G401.6 (cell line): Measurements from ENCODE around the gene ARHGAP28.

ENCODE experiments used
- FAIRE-seq: peaks from 2 replicates; lab custom pipeline; 2012; peaks lifted over from hg19 to GRCh38; lab: Jason Lieb, UNC

Gene ARHGAP28

DNA sequence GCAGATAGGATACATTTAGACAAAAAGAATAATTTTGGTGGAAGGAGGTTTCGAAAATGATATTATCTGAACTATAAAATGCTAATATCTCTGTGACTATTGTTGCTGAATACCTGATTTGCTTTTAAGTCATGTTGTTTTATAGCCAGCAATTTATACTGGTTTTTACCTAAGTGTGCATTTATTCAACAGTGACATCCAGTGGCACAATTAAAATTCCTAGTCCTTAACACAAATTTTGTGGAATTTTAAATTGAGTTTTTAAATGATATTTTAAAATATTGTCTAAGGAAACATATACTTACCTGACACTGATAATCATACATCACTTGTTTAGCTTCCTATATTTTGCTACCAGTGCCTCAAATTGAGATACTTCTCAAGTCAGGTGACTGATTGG lies 144.8 kb downstream of the ARHGAP28 start:
- FAIRE-seq, result no peak

DNA sequence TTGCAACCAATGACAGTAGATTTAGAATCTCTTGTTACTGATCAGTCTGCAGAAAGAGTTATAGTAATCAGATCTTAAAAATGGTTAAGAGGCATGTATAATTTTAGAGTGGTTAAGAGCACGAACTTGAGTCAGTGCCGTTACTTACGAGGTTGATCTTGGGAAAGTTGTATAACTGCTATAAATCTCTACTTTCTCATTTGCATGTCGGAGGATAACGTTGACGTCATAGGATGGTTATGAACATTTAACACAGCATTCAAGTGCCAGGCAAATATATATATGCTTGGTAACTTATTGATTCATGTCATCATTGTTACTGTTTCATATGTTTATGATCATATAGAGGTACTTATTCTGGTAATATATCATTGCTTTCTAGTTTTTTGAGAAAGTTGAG lies 146.2 kb downstream of the ARHGAP28 start:
- FAIRE-seq, result no peak

DNA sequence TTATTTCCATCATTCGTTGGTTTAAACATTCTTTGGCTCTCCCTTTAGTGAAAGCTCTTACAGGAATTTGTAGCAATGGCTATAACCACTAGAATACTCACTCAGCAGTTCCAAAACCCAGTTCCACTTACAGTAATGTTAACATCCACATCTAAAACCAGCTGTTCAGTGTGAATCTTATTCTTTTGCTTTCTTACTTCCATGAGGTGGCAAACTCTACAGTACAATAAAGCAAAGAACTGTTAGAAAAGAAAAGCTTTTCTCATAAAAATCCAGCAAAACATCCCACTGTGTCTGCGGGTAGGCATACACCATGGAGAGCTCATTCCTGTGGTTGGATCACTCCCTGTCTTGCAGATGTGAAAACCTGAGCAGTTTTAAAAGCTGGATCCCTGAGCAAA lies 147.1 kb downstream of the ARHGAP28 start:
- FAIRE-seq, result no peak

GRCh38 chr18:6877288-6877687 lies 147.8 kb downstream of the ARHGAP28 start:
- no peak for FAIRE-seq

- no peak for FAIRE-seq
These were observed 149.2 kb downstream of the ARHGAP28 start for GRCh38 chr18:6878556-6879297.

GRCh38 chr18:6879508-6880195 lies 150.1 kb downstream of the ARHGAP28 start:
- no peak for FAIRE-seq

- FAIRE-seq, result no peak
These were observed 151.7 kb downstream of the ARHGAP28 start for GRCh38 chr18:6881034-6881820.

DNA sequence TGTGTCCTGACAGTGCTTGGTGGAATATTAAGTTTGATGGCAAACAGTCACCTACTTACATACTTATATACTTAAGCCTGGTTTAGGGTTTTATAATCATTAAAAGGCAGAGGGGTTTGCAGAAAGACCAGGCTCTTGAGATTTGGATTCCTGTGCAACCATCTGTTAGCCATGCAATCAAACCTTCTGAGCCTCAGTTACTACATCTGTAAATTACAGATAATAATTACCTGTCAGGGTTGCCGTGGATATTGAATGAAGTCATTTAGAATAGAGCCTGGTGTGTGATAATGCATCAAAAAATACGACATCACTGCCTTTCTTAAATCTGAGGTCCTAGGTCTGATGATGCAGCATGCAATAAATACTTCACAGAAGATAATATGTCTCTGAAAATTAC lies 152.9 kb downstream of the ARHGAP28 start:
- FAIRE-seq, result no peak

DNA sequence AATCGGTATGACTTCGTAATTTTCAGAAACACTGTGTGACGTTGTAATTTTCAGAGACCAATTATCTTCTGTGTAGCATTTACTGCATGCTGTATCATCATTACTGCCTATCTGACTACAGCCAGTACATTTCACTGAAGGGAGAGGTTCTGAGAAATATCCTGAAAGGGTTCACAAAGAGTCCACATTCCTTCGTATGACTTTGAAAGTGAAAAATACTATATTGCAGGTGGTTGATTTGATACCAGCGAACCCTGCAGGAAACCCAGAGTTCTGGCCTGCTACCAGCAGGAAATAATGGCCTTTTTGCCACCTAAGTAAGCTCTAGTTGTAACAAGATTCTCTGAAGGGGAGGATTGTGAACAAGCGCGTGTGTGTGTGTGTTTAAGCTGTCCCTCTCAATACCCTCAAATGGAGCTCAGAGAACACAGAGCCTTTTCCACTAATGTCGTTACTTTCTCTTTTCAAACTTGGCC lies 155.5 kb downstream of the ARHGAP28 start:
- no peak for FAIRE-seq

- no peak for FAIRE-seq
These were observed 156.7 kb downstream of the ARHGAP28 start for GRCh38 chr18:6885992-6886796.

- FAIRE-seq, result no peak
These were observed 157.3 kb downstream of the ARHGAP28 start for GRCh38 chr18:6886797-6887330.

DNA sequence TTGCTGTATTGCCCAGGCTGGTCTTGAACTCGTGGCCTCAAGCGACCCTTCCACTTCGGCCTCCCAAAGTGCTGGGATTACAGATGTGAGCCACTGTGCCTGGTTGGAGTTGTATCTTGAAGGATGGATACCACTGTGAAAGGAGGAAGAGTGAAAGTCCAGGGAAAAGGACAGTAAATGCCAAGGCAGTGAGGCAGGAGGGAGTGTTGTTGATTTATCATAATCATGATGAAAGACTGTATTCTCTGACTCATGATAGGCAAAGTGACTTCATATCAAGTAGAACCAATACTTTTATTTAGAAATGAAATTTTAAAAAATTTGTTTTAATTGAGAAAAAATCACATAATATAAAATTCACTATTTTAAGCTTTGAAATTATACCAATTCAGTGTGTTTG lies 162.3 kb downstream of the ARHGAP28 start:
- FAIRE-seq, result no peak

- FAIRE-seq, result no peak
These were observed 171.9 kb downstream of the ARHGAP28 start for GRCh38 chr18:6901286-6901926.

- FAIRE-seq, result no peak
These were observed 187.6 kb downstream of the ARHGAP28 start for GRCh38 chr18:6917072-6917471.

DNA sequence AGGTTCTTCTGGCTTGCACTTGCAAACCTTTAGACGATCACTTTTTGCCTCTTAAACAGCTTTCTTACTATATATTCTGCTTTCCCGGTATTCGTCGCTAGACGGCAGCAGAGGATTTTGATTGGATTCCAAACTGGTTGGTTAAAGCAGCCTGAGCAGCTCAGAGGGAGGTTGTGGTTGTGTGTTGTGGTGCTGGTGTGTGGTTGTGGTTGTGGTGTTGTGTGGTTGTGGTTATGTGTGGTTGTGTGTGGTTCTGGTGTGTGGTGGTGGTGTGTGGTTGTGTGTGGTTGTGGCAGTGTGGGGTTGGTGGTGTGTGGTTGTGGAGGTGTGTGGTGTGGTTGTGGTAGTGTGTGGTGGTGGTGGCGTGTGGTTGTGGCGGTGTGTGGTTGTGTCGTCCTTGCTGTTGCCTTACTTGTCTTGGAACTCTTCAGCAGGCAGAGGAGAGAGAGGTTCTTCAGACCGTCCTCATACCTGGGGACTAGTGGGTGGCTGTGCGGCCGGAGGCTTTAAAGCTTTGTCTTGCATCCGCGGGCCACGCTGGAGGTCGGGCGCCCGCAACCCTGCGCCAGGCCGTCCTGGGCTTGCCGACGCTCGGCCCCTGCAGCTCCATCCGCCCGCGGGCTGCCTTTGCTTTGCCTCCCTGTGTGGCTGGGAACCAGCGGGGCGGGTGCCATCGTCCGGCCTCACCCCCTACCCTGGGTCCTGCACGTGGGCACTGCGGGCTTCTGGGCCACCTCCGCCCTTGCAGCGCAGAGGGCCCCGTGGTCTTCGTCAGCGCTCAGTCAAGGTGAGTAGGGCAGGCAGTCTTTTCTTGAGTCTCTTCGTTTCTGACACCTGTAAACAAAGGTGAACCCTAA lies 190.8 kb downstream of the ARHGAP28 start:
- no peak for FAIRE-seq

GRCh38 chr18:6921571-6921970 lies 192.1 kb downstream of the ARHGAP28 start:
- FAIRE-seq, result no peak

DNA sequence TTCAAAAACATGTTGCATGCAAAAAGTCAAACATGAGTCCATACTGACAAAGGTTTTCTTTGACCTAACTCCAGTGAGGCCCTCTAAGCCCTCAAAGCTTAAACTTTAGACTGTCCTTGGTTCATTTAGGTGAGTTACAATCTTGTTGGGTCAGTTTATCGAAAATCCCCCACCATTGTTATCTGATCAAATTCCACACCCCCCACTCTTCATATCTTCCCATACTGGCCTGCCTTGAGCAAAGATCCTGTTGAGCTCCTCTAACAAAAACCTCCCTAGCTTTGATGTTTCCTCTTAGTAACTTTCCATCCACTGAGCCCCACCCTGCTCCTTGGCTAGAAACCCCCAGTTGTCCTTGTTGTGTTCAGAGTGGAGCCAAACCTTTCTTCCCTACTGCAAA lies 193.7 kb downstream of the ARHGAP28 start:
- FAIRE-seq, result no peak

DNA sequence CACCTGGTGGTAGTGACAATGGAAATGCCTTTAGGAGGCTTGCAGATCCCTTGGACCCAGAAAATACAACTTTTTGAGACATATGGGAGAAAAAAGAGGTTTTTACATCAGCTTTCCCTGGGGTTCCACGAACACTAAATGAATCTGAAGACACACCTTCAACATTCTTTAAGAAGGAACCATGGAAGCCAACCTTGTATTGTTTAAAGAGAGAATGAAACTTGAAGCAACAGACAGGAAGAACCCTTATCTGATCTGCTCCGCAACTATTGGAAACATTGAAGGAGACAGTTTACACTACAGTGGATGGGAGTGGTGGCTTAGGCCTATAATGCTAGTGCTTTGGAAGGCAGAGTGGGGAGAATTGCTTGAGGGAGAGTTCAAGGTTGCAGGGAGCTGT lies 197.6 kb downstream of the ARHGAP28 start:
- FAIRE-seq, result no peak

DNA sequence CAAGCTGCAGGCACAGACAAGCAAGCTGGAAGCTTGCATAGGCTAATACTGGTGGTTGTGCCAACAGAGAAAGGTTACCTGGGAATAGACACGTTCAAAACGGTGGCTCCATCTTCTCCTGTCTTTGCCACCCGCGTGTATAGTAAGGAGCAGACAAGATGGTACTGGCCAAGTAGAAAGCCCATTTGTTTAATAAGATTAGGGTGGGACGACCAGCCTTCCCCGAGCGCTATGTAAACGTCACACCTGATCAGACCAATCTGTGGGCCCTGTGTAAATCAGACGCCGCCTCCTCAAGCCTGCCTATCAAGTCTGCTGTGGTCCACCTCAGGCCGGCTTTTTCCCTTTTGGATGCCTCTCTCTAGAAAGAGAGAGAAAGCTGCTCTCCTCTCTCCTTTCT lies 198.8 kb downstream of the ARHGAP28 start:
- FAIRE-seq, result no peak

DNA sequence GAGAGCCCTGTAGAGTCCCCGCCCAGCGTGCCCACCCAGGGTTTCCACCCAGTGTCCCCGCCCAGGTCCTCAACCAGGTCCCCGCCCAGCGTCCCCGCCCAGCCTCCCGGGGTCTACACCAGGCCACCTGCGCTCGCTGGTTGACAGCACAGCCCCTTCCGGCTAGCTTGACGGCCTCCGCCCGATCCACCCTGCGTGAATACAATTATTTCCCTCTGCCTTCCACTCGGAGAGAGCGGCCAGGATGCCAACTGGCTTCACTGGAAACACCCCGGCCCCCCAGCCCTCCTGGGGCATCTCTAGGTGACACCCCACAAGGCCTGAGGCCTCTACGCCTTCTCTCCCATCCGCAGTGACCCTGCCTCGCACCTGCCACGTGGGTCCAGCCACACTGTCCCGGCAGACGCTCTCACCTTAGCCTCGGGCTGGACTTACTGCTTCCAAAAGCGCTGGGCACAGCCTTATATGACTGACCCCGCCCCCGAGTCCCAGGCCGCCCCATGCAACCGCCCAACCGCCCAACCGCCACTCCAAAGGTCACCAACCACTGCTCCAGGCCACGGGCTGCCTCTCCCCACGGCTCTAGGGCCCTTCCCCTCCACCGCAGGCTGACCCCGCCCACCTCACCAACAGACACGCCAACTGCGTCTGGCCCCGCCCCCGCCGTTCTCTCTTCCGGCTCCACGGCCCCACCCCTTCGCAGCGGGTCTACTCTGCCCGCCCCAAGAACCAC lies 200.0 kb downstream of the ARHGAP28 start:
- no peak for FAIRE-seq
